ENCODE data around the gene PERM1.
"Not testable (repeated sequence)": the region's sequence is repeated elsewhere in the genome, so short reads cannot be mapped to it uniquely, and the experiment has no call there.

The PERM1 gene

DNA sequence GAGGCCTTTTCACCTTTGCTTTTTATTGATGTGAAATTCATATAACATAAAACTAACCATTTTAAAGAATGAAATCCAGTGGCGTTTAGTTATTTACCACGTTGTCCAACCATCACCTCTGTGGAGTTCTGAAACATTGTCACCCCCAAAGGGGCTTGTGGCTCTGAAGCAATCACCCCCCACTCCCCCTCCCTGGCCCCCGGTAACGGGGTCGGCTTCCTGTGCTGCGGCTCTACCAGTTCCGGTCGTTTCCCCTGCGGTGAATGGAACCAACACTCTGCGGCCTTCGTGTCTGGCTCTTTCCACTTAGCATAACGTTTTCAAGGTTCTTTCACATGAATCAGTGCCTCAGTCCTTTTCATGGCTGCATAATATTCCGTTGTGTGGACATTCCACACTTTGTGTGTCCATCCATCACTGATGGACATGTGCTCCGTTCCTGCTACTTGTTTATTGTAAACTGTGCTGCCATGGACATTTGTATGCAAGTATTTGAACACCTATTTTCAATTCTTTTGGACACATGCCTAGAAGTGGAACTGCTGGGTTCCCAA, 29.6 kb upstream of the PERM1 start:
- TF ChIP-seq, protein P1, sequence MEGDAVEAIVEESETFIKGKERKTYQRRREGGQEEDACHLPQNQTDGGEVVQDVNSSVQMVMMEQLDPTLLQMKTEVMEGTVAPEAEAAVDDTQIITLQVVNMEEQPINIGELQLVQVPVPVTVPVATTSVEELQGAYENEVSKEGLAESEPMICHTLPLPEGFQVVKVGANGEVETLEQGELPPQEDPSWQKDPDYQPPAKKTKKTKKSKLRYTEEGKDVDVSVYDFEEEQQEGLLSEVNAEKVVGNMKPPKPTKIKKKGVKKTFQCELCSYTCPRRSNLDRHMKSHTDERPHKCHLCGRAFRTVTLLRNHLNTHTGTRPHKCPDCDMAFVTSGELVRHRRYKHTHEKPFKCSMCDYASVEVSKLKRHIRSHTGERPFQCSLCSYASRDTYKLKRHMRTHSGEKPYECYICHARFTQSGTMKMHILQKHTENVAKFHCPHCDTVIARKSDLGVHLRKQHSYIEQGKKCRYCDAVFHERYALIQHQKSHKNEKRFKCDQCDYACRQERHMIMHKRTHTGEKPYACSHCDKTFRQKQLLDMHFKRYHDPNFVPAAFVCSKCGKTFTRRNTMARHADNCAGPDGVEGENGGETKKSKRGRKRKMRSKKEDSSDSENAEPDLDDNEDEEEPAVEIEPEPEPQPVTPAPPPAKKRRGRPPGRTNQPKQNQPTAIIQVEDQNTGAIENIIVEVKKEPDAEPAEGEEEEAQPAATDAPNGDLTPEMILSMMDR (conservative IDR thresholded peaks at IDR 0.05) = no peak
- TF ChIP-seq ZFX (IDR thresholded peaks at IDR 0.05) = no peak
- no peak overlapping the region for H3K27ac ChIP-seq

GRCh38 chr1:1010131-1010530, 28.2 kb upstream of the PERM1 start:
- not testable (repeated sequence) for H3K27ac ChIP-seq

- TF ChIP-seq, protein P1 (conservative IDR thresholded peaks at IDR 0.05) = no peak
- TF ChIP-seq ZFX (IDR thresholded peaks at IDR 0.05) = no peak
- H3K27ac ChIP-seq = peak overlapping the region; percentile 68
Observed at GRCh38 chr1:1006305-1007159, 24.6 kb upstream of the PERM1 start.

- TF ChIP-seq, protein P1 (conservative IDR thresholded peaks at IDR 0.05) = no peak
- no peak for TF ChIP-seq ZFX (IDR thresholded peaks at IDR 0.05)
- H3K27ac ChIP-seq = peak overlapping the region; percentile 68
Observed at GRCh38 chr1:1005774-1006304, 23.9 kb upstream of the PERM1 start.

DNA sequence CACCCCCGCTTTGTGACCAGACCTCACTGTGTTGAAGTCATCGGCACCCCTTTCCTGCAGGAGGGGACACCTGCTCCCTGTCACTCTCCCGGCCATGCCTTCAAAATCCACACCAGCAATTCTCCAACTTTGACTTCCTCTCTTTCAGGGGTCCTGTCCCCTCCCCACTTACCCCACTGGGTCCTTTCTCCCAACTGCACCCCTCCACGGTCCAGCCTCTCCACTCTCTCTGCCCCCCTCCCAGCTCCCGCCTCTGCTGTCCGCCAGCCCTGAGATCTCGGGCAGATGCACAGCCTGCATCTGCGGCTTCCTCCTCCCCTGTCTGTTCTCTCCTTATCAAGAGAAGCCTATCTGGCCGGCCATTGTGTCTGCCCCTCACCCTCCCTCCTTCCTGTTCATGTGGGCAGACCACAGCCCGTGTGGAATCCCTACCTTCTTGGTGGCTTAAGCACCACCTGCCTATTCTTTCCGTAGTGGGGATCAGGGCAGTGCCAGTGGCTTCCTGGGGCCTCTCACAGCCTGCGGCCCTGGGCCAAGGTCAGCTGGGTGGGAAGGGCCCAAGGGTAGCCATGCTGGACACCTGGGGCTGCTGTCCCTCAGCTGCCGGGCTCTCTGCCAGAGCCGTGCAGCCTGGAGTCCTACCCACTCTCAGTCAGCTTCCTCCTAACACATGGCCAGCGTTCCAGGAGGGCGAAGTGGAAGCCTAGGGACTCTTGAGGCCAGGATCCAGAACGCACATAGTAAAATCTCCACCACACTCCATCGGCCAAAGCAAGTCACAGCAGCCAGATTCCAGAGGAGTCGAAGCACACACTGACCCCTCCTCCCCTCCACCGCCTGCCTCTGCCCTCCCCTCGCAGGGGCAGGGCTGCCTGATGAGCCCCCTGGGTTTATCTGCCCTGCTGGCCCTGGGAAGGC, 23.1 kb upstream of the PERM1 start:
- TF ChIP-seq, protein P1 (conservative IDR thresholded peaks at IDR 0.05) = no peak
- no peak for TF ChIP-seq ZFX (IDR thresholded peaks at IDR 0.05)
- H3K27ac ChIP-seq = peak overlapping the region; percentile 68

DNA sequence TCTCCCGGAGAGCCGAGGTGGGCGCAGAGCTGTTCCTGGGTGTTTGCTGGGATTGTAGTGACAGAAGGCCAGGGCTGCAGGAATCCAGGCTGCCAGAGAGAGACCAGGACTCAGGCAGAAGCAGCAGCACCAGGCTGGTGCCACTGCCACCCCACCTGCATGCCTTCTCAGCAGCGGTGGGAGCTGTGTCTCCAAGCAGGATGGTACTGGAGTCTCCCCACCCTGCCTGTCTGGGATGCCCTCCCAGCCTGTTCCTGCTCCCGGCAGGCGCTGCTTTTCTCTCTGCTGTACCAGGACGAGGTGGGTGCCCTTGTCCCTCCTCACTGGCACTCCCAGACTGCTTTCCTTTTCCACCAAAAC, 22.5 kb upstream of the PERM1 start:
- peak overlapping the region; percentile 68 for H3K27ac ChIP-seq
- TF ChIP-seq, protein P1 (conservative IDR thresholded peaks at IDR 0.05) = no peak
- no peak for TF ChIP-seq ZFX (IDR thresholded peaks at IDR 0.05)

DNA sequence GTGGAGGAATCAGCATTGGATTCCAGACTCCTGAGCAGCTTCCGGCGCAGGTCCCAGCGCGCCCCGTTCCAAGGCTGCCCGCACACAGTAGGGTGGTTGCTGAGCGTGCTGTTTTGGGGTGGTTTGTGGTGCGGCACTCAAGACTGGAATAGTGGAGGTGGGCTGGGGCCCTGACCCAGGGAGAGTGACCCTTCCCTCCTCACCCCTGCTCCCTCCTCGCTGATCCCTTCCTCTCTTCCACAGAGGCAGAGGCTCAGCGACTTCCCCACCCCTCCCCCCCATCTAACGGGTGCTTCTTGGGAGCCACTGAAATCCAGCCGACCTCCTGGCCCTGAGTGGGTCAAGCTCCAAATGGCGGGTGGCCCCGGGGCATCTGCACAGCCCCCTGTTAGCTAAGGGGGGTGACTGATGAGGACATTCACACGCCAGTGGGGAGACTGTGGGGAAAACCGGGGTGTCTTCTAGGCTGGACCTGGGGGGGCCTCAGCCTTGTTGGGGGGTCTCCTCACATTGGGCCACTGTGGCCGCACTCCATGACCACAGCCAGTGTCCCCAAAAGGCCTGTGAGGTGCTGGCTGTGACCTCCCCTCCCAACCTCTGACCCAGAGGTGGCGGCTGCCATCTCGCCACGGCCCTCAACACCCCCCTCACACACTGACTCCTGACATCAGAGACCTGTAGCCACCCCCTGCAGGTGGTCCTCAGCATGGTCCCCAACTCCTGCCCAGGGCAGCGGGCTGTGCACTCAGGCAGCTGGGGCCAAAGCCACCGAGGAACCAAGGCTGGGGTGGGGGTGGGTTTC, 21.9 kb upstream of the PERM1 start:
- no peak for TF ChIP-seq ZFX (IDR thresholded peaks at IDR 0.05)
- TF ChIP-seq, protein P1 (conservative IDR thresholded peaks at IDR 0.05) = no peak
- H3K27ac ChIP-seq = peak overlapping the region; percentile 68; the same call in 1 of the 2 replicates
